GM12874 (cell line): ENCODE data around the gene HIVEP3.
A peak's percentile ranks its signal among the peaks of the same experiment; 100 is the strongest.

ENCODE experiments used
- CTCF ChIP-seq: IDR thresholded peaks from 2 replicates; pipeline ENCODE4 v1.5.1; 2011; ENCODE audit warnings: low read depth, mild to moderate bottlenecking, control low read depth, low read length, moderate library complexity; ENCODE audit not compliant: insufficient read depth

Gene HIVEP3

GRCh38 chr1:41520951-41521752, 397.6 kb downstream of the HIVEP3 start:
- TF ChIP-seq CTCF: no peak

GRCh38 chr1:41519667-41520066, 399.1 kb downstream of the HIVEP3 start:
- TF ChIP-seq CTCF: no peak

- TF ChIP-seq CTCF: no peak
Observed at GRCh38 chr1:41518471-41518870, 400.3 kb downstream of the HIVEP3 start.

- no peak for TF ChIP-seq CTCF
Observed at GRCh38 chr1:41517062-41517438, 401.7 kb downstream of the HIVEP3 start.

DNA sequence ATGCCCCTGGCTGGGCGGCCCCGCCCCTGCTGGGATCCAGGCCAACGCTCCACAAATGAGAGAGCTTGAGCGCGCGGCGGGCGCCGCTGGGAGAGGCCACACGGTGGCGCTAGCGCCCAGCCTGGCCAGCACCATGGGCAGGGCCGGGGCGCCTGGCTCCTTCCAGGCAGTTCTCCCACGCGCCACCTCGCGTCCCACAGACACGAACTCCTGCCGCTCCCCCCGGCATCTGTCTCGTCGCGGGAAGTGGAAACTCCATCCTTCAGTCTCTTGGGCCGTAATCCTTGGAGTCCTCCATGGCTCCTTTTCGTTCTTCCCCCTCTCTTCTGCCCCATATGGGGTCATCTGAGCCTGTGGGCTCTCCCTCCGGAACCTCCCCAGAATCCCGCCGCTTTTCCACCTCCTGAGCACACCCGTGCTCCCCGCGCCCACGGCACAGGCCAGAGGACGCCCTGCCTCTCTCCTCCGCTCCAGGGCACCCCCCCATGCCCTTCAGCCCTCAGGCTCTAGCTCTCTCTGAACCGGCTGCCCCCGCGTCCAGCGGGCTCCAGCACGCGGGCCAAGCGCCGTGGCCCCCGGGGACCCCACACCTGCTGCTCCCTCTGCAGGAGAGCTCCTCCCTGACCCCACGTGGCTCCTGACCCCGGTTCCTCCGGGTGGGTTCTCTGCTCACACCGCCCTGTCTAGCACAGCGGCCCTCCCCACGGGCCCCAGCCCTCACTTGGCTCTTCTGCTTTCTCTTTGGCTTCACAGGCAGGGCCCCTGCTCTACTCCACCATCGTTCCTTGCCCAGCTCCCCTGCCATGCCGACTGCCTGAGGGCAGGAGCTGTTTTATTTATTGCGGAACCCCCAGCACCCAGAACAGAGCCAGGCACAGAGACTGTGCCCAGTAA, 402.3 kb downstream of the HIVEP3 start:
- TF ChIP-seq CTCF: peak; percentile 98

- no peak for TF ChIP-seq CTCF
Observed at GRCh38 chr1:41515778-41516167, 402.9 kb downstream of the HIVEP3 start.

- no peak for TF ChIP-seq CTCF
Observed at GRCh38 chr1:41515131-41515678, 403.5 kb downstream of the HIVEP3 start.
